EL (cell line): ENCODE measurements around the gene PLEKHB1.
"Not testable (repeated sequence)": the region's sequence is repeated elsewhere in the genome, so short reads cannot be mapped to it uniquely, and the experiment has no call there.

Source experiments
- DNase-seq: peaks from one replicate; pipeline ENCODE4 v3.0.0-alpha.2; 2016

The PLEKHB1 gene

DNA sequence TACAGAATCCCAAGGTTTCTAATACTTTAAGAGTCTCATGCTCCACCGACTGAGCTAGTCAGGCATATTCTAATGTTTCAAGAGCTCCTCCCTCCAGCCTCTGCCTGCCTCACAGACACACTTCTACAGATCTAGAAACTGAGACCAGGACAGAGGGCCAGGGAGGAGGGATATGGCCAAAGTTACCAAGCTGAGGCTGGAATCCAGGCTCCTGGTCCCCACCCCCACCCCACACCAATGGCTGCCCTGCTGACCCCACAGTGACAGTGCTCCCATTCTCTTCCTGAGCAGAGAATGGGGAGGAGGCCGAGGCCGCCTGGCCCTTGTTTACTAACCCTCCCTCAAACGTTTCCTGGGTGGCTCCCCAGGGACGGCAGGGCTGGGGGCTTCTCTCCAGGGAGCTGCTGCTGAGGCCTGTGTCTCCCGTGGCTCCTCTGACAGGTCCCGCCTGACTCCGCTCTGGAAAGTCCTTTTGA lies 2.2 kb downstream of the PLEKHB1 start:
- no peak for DNase-seq

DNA sequence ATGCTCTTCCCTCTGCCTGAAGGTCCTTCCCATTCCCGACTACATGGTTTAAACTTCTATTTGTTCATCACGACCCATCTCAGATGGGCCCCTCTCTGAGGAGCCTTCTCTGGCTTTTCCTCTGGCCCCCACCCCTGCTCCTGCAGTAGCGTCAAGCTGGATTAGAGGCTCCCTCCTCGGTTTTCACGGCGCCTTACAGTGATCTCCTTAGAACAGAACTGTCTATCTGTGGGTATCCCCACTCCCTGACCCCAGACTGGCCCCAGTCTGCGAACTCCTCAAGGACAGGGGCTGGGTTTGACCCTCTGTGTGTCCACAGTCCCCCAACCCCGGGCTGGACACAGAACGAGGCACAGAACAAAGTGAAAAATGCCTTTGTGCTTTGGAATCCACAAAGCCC lies 2.8 kb downstream of the PLEKHB1 start:
- DNase-seq = no peak

DNA sequence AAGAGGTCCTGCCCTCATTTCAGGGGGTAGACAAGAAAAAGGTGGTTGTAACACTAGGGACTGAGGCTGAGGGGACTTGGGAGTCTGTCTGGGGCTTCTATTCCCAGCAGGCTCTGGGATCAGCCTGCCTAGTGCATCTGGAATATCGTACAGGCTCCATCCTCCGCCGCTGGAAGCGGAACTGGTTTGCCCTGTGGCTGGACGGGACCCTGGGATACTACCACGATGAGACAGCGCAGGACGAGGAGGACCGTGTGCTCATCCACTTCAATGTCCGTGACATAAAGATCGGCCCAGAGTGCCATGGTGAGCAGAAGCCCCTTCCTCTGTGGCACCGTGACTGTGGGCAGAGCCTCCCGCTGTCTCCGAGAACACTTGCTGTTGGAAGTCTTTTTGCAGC lies 4.0 kb downstream of the PLEKHB1 start:
- DNase-seq = no peak

DNA sequence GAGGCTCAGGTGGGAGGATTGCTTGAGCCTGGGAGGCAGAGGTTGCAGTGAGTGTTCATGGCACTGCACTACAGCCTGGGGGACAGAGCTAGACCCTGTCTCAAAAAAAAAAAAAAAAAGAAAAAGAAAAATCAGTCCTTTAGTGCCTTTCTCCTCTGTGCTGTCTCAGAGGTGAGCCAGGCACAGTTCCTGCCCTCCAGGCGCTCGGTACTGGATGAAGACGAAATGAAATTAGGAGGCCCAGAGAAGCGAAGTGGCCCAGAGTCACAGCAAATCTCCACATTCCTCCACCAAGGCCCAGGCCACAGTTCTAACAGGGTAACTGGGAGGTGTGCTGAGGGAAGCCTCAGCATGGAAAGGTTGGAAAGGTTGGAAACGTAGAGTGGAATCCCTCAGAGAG lies 4.9 kb downstream of the PLEKHB1 start:
- no peak for DNase-seq

DNA sequence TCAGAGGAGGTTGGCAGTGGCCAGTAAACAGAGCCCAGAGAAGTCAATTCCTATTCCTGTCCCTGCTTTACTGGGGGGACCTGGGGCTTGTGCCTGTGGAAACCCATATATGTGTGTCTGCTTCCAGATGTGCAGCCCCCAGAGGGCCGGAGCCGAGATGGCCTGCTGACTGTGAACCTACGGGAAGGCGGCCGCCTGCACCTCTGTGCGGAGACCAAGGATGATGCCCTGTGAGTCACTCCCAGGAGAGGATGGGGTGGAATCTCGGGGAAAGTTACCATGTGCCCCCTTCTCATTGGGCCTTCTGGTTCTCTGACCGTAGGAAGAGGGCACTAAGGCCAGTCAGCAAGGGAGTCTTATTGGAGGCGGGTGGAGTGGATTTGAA lies 5.3 kb downstream of the PLEKHB1 start:
- DNase-seq = no peak

DNA sequence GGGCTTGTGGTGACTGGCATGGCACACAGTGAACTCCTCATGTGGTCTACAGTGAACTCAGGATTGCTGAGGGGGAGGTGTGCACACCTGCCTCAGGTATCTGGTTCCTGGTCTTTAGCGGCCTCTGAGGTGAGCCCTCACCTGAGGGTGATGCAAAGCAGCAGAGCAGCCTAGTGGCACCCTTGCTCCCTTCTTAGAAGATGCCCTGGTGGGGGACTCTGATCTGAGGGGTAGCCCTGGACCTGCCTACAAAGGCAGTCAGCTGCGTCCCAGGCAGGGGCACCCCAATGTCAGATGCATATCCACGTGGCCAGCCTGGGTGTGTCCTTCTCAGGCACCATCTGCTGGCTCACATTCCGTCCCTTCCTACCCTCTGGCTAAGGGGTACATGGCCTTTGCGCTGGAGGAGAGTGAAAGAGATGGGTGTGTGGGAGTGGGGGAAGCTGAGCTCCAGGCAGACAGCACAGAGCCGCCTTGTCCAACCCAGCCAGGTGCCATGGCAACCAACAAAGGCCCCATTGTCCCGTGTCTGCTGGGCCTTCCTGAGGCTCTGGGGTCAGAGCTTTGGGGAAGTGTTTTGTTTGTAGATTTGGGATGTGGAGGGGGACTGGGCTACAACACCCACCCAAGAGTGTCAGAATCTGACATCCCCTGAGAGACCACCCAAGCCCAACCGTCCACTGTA lies 5.8 kb downstream of the PLEKHB1 start:
- DNase-seq = no peak

DNA sequence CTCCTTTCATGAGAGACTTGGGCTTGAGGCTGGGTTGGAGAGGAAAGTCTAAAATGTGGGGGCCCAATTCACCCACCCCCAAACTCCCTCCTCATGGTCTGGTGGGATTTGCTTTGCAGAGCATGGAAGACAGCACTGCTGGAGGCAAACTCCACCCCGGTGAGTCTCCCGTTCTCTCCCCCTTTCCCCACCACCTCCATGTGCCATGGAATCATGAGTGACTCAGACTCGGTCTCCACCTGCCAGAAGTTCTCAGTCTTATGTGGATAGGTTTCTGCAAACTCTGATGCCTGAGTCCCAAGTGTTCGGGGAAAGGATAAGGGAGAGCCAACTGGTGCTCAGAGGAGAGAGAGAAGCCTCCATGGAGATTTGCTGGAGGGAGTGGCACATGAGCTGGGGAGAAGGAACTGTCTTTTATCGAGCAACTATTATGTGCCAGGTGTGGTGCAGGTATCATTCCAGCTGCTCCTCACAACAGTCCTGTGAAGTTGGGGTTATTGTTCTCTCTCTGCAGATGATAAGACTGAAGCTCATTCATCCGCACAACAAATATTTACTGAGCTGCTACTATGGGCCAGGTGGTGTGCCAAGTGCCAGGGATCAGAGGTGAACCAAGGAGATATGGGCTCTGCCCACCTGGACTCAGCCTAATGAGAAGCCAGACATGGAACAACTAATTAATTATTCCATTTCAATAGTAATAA lies 6.6 kb downstream of the PLEKHB1 start:
- DNase-seq = no peak

DNA sequence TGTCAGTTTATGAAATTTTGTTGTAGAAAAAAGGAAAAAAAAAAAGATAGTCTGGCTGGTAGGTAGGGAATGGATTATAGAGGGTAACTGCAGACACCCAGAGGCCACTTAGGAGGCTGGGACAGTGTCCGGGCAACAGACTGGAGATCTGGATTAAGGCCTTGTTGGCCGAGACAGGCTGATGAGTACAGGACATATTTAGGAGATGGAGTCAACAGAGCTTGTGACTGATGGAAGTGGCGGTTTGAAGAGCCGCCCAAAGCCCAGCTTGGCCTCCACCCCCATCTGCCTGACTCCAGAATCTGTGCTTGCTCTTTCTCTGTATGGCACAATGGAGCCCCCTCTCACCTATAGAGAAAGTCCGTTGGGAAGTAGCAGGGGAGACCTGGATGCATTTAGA lies 7.6 kb downstream of the PLEKHB1 start:
- DNase-seq = no peak

DNA sequence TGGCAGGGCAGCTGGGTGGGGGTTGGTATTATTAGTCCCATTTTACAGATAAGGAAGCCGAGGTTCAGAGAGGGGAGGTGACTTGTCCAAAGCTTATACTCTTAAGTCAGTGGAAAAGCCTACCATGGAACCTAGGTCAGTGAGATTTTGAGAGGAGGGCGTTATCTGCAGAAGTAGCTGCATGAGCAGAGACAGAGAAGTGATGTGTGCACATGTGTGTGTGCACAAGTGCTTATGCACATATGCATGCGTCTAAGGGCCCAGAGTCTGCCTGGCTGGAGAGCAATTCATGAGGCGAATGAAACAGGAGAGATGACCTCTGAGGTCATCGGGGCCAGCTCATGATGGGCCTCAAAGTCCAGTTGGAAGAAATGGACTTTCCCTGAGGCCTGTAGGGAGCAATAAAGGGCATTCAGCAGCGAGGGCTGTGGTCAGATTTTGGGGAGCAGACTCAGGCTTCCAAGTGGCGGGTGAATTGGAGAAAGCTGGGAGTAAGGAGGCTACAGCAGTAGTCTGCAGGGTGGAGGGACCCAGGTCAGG lies 8.2 kb downstream of the PLEKHB1 start:
- no peak for DNase-seq

DNA sequence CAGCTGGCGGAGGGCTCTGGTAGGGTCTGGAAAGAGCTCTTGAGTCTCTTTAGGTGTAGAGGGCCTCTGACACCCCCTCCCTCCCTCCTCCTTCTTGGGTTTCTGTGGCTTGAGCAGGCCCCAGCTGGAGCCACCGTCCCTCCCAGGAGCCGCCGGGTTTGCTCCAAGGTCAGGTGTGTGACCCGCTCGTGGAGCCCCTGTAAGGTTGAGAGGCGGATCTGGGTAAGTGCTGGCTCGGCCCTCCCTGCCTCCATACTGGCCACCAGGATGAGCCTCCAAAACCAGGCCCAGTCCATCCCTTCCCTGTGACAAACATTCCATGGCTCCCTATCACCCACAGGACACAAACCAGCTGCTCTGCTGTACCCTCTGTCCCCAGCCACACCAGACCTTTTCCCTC lies 9.3 kb downstream of the PLEKHB1 start:
- DNase-seq = no peak

DNA sequence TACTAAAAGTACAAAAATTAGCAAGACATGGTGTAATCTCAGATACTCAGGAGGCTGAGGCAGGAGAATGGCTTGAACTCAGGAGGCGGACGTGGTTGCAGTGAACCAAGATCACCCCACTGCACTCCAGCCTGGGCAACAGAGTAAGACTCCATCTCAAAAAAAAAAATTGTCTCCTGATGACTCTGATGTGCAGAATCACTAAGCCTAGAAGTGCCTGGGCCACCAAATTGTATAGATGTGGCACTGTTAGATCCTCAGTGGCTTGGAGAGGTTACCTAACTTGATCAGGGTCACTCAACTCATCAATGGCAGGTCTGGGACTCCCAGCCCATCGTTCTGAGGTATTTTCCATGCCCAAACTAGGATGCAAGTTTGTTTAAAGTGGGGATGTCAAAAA lies 10.6 kb downstream of the PLEKHB1 start:
- DNase-seq = no peak

DNA sequence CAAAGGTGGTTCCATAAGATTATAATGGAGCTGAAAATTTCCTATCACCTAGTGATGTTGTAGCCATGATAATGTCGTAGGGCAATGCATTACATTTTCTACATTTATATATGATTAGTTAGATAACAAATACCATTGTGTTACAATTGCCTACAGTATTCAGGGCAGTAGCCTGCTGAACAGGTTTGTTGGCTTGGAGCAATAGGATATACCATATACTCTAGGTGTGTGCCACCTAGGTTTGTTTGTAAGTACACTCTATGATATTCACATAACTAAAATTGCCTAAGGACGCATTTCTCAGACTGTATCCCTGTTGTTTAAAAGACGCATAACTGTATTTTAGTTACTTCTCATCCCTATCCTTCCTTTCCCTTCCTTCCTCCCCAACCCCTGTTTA lies 13.6 kb downstream of the PLEKHB1 start:
- DNase-seq = no peak

DNA sequence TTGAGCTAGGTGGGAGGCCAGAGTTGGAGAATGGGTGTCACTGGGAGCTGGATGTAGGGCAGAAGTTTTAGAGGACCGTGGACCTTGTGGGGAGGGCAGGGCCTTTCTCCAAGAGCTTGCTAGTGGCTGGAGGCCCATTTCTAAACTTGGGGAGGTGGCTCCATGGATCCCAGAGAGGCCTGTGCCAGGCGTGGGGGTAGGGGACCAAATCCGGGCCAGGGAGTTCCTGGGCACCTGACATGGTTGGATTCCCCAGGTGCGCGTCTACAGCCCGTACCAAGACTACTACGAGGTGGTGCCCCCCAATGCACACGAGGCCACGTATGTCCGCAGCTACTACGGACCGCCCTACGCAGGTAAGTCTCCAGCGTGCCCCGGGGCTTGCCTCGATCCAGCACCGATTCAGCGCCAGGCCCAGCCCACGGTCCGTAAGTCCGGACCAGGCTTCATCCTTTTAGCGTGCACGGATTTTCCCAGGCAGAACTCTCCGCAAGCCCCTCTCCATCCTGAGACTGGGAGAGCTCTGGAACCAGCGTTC lies 14.2 kb downstream of the PLEKHB1 start:
- no peak for DNase-seq

DNA sequence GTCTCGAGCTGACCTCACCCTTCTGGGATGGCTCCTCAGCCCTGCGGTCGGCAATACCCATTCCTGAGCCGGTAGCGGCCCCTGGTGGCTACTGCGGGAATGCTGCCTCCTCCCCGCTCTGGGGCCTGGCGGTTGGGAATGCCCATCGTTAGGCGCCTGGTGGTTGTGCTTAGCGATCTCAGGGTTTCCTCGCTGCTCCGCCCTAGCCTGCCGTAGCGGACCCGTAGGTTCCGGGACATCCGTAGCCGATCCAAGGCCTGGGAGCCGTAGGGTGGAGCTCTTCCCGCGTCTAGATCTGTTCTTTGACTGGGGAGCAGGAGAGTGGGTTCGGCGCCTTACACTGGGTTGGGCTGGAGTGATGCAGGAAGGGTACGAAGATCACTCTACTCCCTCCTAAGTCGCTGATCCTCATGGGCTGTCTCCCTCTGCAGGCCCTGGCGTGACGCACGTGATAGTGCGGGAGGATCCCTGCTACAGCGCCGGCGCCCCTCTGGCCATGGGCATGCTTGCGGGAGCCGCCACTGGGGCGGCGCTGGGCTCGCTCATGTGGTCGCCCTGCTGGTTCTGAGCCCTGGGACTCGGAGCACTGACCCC lies 14.8 kb downstream of the PLEKHB1 start:
- DNase-seq = peak; percentile 88

DNA sequence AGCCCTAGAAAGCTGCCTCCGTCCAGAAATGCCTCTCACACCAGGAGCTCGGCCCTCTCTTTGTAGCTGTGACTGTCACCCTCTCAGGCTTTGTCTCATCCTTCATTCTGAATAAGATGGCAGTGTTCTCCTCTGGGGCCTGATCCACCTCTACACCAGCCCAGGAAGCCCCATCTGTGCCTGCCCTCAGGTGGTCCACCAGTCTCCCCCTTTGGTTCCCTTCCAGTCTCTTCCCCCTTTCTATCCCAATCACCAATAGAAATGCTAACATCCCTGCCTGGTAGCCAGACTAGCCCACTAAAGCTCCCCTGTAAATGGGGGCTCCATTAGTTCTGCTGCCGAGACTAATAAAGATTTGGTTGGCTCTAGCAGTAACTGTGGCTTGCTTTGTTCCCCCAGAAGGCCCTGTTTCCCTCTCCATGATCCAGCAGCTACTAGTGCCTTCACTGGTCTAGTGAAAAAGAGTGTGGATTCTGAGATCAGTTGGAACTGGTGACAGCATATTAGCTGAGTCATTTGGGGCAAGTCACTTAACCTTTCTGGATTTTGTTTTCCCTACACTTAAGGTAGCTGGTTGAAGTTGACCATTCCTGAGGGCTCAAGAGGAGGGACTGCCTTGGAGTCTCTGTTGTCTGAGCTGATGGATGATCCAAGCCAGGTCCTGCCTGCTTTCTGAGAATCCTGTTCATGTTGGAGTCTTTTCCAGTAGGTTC lies 16.2 kb downstream of the PLEKHB1 start:
- DNase-seq = no peak

DNA sequence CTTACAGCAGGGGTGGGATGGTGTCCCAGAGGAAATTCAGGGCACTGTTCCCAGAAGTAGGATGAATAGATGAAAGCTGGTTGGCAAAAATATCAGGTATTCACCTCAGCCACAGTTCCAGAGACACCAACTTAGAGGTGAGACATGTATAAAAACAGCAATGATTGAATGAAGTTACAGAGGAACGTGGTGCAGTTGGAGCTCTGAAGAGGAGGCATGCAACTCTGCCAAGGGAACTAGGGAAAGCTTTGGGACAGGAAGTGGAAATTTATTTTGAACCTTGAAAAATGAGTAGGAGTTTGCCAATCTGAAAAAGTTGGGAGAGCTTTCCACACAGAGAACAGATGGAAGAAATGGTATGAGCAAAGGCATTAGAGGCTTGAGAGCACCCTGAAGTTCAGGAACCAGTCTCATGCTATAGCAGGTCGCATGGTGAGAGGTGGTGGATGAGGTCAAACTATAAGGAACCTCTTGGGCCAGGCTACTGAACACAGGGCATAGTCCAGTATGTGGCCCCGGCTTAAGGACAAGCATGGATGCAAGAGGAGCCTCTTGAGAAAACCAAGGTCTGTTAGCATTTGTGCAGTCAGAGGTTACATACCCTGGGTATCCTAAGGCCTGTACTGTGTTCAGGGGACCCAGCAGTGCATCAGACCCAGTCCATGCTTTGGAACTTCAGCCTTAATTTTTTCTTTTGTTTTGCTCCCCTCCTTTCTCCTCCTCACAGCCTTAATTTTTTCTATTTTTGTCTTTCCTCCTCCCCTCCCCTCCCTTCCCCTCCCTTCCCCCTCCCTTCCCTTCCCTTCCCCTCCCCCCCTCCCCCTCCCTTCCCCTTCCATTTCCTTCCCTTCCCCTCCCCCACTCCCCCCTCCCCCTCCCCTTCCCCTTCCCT lies 17.5 kb downstream of the PLEKHB1 start:
- DNase-seq = no peak

DNA sequence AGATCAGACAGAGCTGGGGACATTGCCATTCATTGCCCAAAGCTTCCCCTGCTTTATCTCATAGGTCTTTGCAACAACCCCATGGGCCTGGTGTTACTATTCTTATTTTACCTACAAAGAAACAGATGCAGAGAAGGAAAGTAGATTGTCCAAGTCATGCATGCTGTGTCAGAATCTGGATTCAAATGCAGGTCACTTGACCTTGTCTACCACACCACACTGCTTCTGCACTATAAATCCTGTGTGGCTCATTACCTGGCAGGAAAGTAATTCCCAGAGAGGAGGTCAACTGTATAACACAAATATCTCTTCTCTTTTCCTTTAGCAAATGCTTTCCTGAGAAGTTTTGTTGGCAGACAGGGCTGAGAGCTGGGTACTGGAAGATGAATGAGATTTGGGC lies 18.5 kb downstream of the PLEKHB1 start:
- no peak for DNase-seq

DNA sequence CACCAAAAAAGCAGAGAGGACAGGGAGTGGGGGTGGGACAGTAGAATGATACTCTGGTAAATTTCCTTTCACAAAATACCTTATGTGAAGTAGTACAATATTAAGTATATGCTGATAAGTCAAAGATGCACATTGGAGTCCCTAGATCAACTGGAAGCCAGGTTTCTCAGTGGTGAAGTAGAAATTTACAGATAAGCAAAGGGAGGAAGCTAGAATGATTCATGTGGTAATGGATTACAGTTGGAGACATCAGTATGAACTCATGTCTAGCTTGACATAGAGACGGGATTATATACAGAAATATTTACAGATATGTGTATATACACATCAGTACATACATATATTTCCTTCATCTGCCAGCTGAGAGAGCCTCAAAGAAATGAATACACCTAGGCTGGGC lies 21.5 kb downstream of the PLEKHB1 start:
- no peak for DNase-seq

DNA sequence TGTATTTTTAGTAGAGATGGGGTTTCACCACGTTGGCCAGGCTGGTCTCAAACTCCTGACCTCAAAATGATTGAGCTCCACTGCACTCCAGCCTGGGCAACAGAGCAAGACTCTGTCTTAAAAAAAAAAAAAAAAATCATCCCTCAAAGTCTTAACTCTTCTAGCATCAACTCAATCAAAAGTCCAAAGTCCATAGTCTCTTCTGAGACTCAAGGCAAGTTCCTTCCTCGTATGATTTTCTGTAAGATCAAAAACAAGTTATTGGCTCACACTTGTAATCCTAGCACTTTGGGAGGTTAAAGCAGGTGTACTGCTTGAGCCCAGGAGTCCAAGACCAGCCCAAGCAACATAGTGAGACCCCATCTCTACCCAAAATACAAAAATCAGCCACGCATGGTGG lies 24.4 kb downstream of the PLEKHB1 start:
- DNase-seq = no peak

DNA sequence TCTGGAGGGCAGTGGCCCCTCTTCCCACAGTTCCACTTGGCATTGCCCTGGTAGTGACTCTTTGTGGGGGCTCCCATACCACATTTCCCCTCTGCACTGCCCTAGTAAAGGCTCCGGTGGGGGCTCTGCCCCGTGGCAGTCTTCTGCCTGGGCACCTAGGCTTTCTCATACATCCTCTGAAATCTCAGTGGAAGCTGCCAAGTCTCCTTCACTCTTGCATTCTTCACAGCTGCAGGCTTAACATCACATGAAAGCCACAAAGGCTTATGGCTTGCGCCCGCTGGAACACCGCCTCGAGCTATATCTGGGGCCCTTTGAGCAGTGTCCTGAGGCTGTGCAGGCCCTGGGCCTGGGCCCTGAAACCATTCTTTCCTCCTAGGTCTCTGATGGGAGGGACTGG lies 25.3 kb downstream of the PLEKHB1 start:
- DNase-seq = no peak

DNA sequence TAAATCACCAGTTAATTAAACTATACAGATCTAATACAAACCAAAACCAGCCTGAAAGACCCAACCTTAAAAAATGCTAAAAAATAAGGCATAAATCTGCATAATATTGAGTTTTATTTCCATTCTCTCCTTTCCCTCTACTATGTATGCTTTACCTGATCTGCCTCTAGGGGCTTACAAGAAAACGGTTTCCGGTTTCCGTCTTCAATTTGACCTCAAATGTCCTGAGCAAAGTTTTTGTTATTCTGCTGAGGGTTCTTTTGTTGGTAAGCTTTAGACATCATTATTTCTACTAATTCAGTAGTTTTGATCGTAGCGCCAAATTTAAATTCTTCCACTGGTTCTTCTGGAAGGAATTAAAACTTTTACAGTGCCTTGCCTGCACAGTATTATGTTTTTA lies 30.2 kb downstream of the PLEKHB1 start:
- not testable (repeated sequence) for DNase-seq

DNA sequence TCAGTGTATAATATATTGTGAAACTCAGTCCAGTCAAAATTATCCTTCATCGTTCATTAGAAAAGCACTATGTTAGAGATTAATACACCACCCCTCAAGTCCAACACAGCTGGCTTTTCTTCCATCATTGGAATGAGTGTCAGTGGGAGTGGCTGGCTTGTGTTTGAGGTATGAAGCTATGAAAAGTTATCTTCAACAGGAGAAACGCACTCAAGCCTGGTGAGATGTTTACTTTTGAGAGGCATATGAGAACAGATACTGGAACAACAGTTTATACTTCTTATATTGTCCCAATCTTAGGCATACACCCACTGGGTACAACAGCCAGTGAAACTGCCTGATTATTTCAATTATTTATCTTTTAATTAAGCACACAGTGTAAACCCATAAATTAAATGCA lies 34.3 kb downstream of the PLEKHB1 start:
- DNase-seq = no peak
